SKM-1 (cell line): Measurements from ENCODE around the gene GSTM4.
"Not testable (repeated sequence)": the region's sequence is repeated elsewhere in the genome, so short reads cannot be mapped to it uniquely, and the experiment has no call there.

Source experiments
- DNase-seq: peaks from one replicate; lab custom pipeline; 2025; ENCODE audit not compliant: unreplicated experiment; lab: John Stamatoyannopoulos, UW

GSTM4 gene

DNA sequence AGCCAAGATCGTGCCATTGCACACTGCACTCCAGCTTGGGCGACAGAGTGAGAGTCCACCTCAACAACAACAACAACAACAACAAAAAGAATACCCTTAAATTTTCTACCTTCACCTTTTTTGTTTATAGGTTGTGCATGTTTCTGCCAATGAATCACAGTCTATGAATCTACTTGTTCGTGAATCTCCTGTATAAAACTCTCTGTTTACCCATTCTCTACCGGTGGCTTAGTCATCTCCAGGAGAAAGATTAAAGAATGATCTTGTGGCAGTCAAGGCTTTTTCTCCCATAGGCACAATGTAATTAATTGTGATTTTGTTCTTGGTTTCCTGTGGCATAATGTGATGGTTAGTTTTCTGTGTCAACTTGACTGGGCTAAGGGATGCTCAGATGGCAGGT lies 42.0 kb downstream of the GSTM4 start:
- not testable (repeated sequence) for DNase-seq

DNA sequence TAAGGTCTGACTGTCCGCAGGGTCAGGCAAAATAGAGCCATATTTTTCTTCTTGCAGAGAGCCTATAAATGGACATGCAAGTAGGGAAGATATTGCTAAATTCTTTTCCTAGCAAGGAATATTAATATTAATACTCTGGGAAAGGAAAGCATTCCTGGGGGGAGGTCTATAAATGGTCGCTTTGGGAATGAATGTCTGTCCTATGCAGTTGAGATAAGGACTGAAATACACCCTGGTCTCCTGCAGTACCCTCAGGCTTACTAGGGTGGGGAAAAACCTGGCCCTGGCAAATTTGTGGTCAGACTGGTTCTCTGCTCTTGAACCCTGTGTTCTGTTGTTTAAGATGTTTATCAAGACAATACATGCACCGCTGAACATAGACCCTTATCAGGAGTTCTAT lies 47.0 kb downstream of the GSTM4 start:
- not testable (repeated sequence) for DNase-seq

DNA sequence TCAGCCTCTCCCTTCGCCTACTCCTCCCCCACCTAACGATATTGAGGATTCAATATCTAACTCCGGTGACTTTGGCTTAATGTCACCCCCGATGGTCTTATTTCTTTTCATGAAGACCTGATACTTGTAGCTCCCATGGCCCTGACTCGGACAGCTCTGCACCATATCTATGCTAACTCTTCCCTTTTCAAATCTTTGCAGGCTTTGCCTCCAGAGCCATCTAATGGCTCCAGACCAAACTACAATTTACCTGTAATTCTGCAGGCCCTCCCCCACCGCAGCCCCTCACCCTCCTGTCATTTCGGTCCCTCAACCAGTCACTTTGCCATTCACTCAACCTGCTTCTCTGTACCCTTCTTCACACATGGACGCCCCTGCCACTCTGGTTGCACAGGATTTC lies 48.3 kb downstream of the GSTM4 start:
- DNase-seq, result no peak

DNA sequence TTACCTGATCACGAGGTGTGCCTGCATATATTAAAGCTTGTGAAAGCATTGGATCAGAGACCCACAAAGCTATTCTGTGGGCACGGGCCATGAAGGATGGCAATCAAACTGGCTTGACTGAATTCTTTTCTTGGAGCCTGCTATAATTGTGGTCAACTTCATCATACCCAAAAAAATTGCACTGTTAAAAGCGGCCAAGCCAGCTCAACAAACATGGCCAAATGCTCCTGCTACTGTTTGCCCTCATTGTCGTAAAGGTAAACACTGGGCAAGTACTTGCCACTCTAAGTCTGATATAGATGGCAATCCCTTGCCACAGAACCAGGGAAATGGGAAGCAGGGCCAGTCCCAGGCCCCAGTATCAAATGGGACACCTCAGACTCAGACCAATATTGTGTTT lies 49.5 kb downstream of the GSTM4 start:
- DNase-seq, result no peak

DNA sequence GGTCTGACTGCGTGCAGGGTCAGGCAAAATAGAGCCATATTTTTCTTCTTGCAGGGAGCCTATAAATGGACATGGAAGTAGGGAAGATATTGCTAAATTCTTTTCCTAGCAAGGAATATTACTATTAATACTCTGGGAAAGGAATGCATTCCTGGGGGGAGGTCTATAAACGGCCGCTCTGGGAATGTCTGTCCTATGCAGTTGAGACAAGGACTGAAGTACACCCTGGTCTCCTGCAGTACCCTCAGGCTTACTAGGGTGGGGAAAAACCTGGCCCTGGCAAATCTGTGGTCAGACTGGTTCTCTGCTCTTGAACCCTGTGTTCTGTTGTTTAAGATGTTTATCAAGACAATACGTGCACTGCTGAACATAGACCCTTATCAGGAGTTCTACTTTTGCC lies 53.0 kb downstream of the GSTM4 start:
- not testable (repeated sequence) for DNase-seq

DNA sequence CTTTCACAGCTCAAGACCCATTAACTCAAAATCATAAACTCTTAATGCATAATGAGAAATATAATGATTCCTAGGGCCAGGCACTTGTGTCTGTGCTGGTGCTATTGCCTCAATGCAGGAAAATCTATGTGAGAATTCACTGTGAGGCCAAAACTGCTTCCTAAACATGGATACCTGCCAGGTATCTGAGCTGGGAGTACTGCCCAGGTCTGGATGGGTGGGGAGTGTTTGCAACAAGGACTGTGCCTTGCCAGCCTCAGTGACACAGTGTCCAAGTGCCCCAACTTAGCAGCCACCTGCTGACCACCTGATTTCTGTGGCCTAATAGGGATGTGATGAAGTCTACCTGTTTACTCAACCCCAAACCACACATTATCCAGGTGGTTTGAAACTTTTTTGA lies 53.9 kb downstream of the GSTM4 start:
- not testable (repeated sequence) for DNase-seq
